HepG2 (cell line): Measurements from ENCODE around the gene AP4S1. TPM values are rescaled to one million over a fixed set of nuclear protein-coding genes. Genes with fewer than 3 reads are reported as not detected.

ENCODE experiments used
- FOXK2 ChIP-seq: fragments of 450-650 bp; IDR thresholded peaks from 2 replicates; pipeline ENCODE4 v1.6.1; 2016
- ISX ChIP-seq: sonication (generic); formaldehyde crosslinking; conservative IDR thresholded peaks from 2 replicates; pipeline ENCODE4 v1.5.0; 2020; ENCODE audit warnings: missing genetic modification reagents
- MBNL3 ChIP-seq: fragments of 250-450 bp; sonication (Bioruptor Pico); conservative IDR thresholded peaks from 2 replicates; pipeline ENCODE4 v1.8.0; 2022; ENCODE audit warnings: mild to moderate bottlenecking, inconsistent platforms
- REST ChIP-seq, 2 experiments: IDR thresholded peaks; 2 replicates each; pipeline ENCODE4 v1.6.1; 2011 to 2012; ENCODE audit warnings: low read length in 2 of 2, borderline replicate concordance in 1 of 2, low read depth in 1 of 2, mild to moderate bottlenecking in 1 of 2, moderate library complexity in 1 of 2
- TP53 ChIP-seq: sonication (generic); formaldehyde crosslinking; conservative IDR thresholded peaks from 2 replicates; pipeline ENCODE4 v1.4.0; 2020; ENCODE audit warnings: missing genetic modification reagents
- USF2 ChIP-seq, 2 experiments: sonication (generic) in 1 of 2; formaldehyde crosslinking in 1 of 2; IDR thresholded peaks; 2 replicates each; pipeline versions ENCODE4 v1.5.1 to v1.6.1; 2011 to 2020; ENCODE audit warnings: borderline replicate concordance in 1 of 2, low read depth in 1 of 2, low read length in 1 of 2, mild to moderate bottlenecking in 1 of 2, missing genetic modification reagents in 1 of 2, moderate library complexity in 1 of 2
- ZNF350 ChIP-seq: sonication (generic); formaldehyde crosslinking; IDR thresholded peaks from 2 replicates; pipeline ENCODE4 v1.4.0; 2020; ENCODE audit warnings: mild to moderate bottlenecking, low read depth, missing genetic modification reagents, borderline replicate concordance
- ZNF558 ChIP-seq: sonication (generic); formaldehyde crosslinking; IDR thresholded peaks from 2 replicates; pipeline ENCODE4 v1.9.0; 2022; ENCODE audit warnings: mild to moderate bottlenecking, missing genetic modification reagents, borderline replicate concordance
- ZNF646 ChIP-seq: sonication (generic); formaldehyde crosslinking; IDR thresholded peaks from 2 replicates; pipeline ENCODE4 v1.9.0; 2021; ENCODE audit warnings: mild to moderate bottlenecking, missing genetic modification reagents
- ZSCAN25 ChIP-seq: sonication (generic); formaldehyde crosslinking; IDR thresholded peaks from 2 replicates; pipeline ENCODE4 v1.8.0; 2022; ENCODE audit warnings: mild to moderate bottlenecking, missing genetic modification reagents
- ZSCAN30 ChIP-seq: sonication (generic); formaldehyde crosslinking; IDR thresholded peaks from 2 replicates; pipeline ENCODE4 v1.5.0; 2020; ENCODE audit warnings: mild to moderate bottlenecking, missing genetic modification reagents
- polyA plus RNA-seq, 8 experiments: library from polyadenylated mRNA; depleted of rRNA in 3 of 8; stranded (reverse) in 7 of 8; unstranded in 1 of 8; fragments of >200 nt; fragmentation: Illumina TruSeq in 4 of 8; extraction: Trizol in 4 of 8; gene quantifications; 2 replicates each; pipeline versions ENCODE4 v1.2.1 to v1.2.3, GENCODE V29; 2011 to 2016; ENCODE audit warnings: low read depth in 4 of 8, missing spikeins in 1 of 8, mixed read lengths in 1 of 8; ENCODE audit not compliant: insufficient read depth in 1 of 8
- total RNA-seq, 5 experiments: library from RNA; depleted of rRNA; stranded (reverse); fragments of >200 nt; fragmentation: Illumina TruSeq; extraction: Trizol; gene quantifications; 2 replicates each; pipeline ENCODE4 v1.2.3, GENCODE V29; 2016; ENCODE audit warnings: low read depth in 1 of 5
- TF ChIP-seq, protein P1 (sequence below): IDR thresholded peaks from 2 replicates; pipeline ENCODE4 v1.6.1; 2012; ENCODE audit warnings: inconsistent platforms
- TF ChIP-seq, protein P2 (sequence below): sonication (generic); formaldehyde crosslinking; IDR thresholded peaks from 2 replicates; pipeline ENCODE4 v1.4.0; 2020; ENCODE audit warnings: missing genetic modification reagents

The AP4S1 gene
- total and polyA plus RNA-seq, 2 of the 13 experiments (the other 11 are each of a cell fraction or from before 2014, with no cell fraction given), result 3.9 to 21.1 TPM

- TF ChIP-seq USF2 (IDR thresholded peaks at IDR 0.05; ENCODE audit: low read depth, low read length) (no peak), USF2 (CRISPR knock-in tag; IDR thresholded peaks at IDR 0.05; ENCODE audit: borderline replicate concordance) (peak; percentile 29; the same call in 1 of the 2 replicates), REST (IDR thresholded peaks at IDR 0.05; ENCODE audit: borderline replicate concordance in 1 of 2, low read depth in 1 of 2, low read length in 2 of 2) (no peak), TP53 (peak; percentile 81; the same call in 1 of the 2 replicates), ZSCAN30 (CRISPR knock-in tag) (no peak; the same call in 1 of the 2 replicates), ZNF646 (peak; percentile 51; the same call in 1 of the 2 replicates), ISX (CRISPR knock-in tag) (peak; percentile 81; the same call in 1 of the 2 replicates), ZSCAN25 (CRISPR knock-in tag) (0 out of 2 replicates have a peak, but pooled peaks have one; percentile 66), MBNL3 (CRISPR knock-in tag) (no peak), ZNF558 (CRISPR knock-in tag) (no peak), FOXK2 (no peak), ZNF350 (peak; percentile 82; the same call in 1 of the 2 replicates)
- TF ChIP-seq, protein P1, sequence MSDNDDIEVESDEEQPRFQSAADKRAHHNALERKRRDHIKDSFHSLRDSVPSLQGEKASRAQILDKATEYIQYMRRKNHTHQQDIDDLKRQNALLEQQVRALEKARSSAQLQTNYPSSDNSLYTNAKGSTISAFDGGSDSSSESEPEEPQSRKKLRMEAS, result no peak
- TF ChIP-seq, protein P2, sequence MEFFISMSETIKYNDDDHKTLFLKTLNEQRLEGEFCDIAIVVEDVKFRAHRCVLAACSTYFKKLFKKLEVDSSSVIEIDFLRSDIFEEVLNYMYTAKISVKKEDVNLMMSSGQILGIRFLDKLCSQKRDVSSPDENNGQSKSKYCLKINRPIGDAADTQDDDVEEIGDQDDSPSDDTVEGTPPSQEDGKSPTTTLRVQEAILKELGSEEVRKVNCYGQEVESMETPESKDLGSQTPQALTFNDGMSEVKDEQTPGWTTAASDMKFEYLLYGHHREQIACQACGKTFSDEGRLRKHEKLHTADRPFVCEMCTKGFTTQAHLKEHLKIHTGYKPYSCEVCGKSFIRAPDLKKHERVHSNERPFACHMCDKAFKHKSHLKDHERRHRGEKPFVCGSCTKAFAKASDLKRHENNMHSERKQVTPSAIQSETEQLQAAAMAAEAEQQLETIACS (CRISPR knock-in tag), result 0 out of 2 replicates have a peak, but pooled peaks have one; percentile 1
Measured at GRCh38 chr14:31026450-31027235, 1.2 kb downstream of the AP4S1 start (continued).
